ENCODE results near the gene CCT8L2.
"Not testable (repeated sequence)": the region's sequence is repeated elsewhere in the genome, so short reads cannot be mapped to it uniquely, and the experiment has no call there.

CCT8L2 gene

GRCh38 chr22:16559056-16559955, 33.3 kb downstream of the CCT8L2 start:
- no peak for DNase-seq

GRCh38 chr22:16558376-16558945, 34.1 kb downstream of the CCT8L2 start:
- not testable (repeated sequence) for DNase-seq

GRCh38 chr22:16557511-16557910, 35.1 kb downstream of the CCT8L2 start:
- not testable (repeated sequence) for DNase-seq

GRCh38 chr22:16555077-16555994, 37.3 kb downstream of the CCT8L2 start:
- DNase-seq: not testable (repeated sequence)

- DNase-seq: not testable (repeated sequence)
Observed at GRCh38 chr22:16543310-16543709, 49.3 kb downstream of the CCT8L2 start.
